ENCODE measurements around the gene GEMIN7. TPM values are rescaled to one million over a fixed set of nuclear protein-coding genes. Genes with fewer than 3 reads are reported as not detected.

The GEMIN7 gene
- total RNA-seq, 1 donor from 2014 or later = 3.1 TPM

DNA sequence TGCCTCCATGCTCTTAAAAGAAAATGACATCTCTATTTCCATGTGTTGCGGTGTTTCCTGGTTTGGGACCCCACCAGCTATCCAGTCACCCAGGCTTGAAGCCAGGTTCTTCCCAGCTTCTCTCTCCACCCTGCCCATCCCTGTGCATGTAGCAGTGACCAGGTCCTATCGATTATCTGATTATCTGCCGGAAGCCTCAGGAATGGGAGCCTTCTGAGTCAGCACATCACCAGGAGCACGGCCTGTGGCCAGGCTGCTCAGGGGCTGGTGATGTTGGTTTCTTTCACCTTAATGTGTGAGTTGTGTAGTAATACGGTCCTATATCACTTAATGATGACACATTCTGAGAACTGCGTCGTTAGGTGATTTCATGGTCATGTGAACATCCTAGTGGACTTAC, 47.6 kb downstream of the GEMIN7 start:
- no peak for DNase-seq (ENCODE audit: low spot score)

DNA sequence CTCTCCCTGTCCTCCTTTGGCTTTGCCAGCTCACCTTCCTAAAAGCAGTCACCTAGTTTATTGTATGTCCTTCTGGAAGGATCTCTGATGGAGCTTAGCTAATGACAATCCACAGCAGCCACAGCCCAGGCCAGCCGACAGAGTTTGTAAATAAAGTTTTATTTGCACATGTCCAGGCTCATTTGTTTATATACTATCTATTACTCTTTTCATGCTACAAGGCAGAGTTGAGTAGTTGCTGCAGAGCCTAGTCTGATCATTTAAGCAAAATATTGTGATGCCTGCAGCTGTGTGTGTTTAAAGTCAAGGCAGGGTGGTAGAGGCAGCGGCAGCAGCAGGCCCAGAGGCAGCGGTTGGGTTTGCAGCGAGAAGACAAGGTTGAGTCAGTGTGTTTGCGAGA, 49.1 kb downstream of the GEMIN7 start:
- DNase-seq (ENCODE audit: low spot score) = no peak

- no peak for DNase-seq (ENCODE audit: low spot score)
Observed at GRCh38 chr19:45128806-45129205, 49.7 kb downstream of the GEMIN7 start.

DNA sequence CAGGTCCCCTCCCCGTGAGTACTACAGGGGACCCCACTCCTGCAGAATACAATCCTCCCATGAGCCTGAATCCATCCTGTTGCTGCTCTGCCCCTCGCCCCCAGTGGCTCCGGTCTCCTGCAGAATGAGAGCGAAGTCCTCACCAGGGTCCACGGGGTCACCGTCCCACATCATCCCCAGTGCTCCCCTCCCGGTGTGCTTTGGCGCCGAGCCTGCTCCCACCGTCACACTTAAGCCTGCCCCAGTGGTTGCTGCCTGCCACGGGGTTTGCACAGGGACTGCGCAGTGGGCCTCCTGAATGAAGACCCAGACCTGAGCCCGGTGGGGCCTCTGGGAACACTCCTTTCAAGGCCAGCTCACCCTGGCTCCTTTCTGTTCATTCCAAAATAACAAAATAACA, 51.2 kb downstream of the GEMIN7 start:
- DNase-seq (ENCODE audit: low spot score) = no peak

DNA sequence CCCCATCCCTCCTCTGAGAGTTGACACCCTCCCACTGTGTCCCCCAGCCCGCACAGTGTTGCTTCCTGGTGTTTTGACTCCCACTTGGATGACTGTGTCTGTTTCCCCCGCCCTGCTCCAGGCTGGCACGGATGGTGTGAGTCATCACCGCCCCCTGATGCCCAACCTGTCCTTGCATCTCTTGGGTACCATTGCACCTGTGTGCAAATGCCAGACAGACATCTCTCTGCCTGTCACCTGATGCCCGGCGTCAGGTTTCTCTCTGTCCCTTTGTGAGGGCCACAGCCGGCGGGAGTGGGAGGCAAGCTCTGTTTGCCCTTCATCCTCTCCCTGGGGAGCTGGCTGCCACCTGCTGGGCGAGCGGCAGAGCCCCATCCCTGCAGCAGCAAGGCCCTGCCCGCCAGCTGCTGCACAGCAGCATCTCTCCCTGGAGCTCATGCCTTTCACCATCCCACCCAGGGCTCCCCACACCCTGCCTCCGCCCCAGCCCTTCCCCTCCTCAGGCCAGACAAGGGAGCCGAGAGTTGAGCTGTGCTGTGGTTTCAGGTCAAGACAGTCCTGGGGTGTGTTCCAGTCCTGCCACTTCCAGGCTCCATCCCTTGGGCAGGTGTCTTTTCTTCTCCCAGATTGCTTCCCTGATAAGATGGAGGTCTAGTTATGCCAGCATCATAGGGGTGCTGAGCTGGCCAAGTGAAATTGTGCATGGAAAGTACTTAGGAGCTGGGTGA, 52.0 kb downstream of the GEMIN7 start:
- no peak for DNase-seq (ENCODE audit: low spot score)

- DNase-seq (ENCODE audit: low spot score) = no peak
Observed at GRCh38 chr19:45133661-45134060, 54.6 kb downstream of the GEMIN7 start.

DNA sequence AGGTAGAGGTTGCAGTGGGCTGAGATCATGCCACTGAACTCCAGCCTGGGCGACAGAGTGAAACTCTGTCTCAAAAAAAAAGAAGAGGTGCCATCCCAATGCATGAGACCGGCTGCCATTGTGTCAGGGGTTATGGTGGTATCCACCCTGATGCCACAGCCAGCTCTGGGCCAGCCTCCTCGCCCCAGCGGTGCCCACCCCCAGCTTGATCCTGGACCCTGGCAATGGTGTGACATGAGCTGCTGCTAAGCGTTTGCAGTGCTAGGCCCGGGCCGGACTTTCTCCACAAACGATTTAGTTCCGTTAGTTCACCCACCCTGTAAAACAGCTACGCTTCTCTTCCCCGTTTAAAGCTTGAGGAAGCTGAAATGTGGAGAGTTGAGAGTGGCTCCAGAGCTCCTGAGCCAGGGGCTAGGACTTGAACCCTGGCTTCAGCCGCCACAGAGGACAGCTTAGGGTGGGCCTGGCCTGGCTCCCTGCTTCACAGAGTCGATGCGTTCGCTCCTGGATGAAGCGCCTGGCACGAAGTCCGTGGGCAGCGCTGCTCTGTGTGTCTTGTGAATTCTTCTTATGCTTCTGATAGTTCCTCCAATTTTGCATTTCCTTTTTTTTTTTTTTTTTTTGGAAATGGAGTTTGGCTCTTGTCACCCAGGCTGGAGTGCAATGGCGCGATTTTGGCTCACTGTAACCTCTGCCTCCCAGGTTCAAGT, 56.3 kb downstream of the GEMIN7 start:
- DNase-seq (ENCODE audit: low spot score) = no peak

- DNase-seq (ENCODE audit: low spot score) = no peak
Observed at GRCh38 chr19:45136507-45137178, 57.6 kb downstream of the GEMIN7 start.

- no peak for DNase-seq (ENCODE audit: low spot score)
Observed at GRCh38 chr19:45137179-45137761, 58.2 kb downstream of the GEMIN7 start.

GRCh38 chr19:45138303-45138751, 59.3 kb downstream of the GEMIN7 start:
- no peak for DNase-seq (ENCODE audit: low spot score)

DNA sequence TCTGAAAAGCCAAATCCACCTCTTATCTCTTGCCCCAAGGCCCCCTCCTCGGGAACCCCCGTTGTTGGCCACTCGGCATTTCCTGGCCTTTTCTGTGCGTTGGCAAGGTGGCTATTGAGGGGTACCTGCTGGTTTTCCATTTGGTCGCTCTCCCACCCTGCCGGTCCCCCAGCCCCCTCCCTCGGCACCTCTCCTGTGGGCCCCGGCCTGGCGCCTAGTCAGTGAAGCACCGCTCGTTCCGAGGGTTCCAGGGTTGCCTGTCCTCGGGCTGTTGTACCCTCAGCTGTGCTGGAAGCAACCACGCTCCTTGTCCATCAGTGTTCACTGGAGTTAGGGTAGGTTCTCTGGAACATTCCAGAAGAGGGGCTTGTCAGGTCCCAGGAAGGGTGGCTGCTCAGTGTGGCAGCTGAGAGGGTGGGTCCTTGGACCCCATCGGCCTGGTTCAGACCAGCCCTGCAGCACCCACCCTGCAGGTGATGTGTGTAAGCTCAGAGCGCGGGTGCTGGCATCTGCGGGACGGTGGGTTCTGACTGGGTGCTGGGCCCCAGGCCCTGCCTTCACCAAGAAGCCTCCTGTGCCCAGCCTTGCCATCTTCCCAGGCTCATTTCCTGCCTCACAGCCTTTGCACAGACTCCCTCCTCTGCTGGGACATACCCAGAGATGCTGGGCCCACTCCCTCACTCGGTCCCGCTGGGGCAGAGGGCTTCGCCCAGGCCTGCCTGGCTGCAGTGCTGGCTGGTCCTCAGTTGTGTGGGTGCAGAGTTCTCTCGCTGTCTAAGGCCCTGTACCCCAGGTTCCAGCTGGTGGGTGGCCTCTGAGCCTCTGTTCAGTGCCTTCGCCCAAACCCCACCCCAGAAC, 60.5 kb downstream of the GEMIN7 start:
- DNase-seq (ENCODE audit: low spot score) = no peak

DNA sequence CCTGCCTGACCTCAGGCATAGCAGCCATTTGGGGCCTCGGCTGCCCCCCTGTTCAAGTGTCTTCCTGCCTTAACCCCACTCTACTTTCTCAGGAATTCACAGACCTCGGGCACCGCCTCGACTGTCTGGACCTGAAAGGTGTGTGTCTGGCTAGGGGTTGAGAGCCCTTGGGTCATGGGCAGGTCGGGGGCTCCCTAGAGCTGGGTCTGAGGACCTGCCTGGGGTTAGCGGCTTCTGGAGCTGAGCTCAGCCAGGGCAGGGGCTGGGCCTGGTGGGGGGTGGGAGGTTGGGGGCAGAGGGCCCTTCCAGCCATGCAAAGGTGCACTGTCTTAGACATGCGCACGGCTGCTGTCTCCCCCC, 61.1 kb downstream of the GEMIN7 start:
- DNase-seq (ENCODE audit: low spot score) = no peak

DNA sequence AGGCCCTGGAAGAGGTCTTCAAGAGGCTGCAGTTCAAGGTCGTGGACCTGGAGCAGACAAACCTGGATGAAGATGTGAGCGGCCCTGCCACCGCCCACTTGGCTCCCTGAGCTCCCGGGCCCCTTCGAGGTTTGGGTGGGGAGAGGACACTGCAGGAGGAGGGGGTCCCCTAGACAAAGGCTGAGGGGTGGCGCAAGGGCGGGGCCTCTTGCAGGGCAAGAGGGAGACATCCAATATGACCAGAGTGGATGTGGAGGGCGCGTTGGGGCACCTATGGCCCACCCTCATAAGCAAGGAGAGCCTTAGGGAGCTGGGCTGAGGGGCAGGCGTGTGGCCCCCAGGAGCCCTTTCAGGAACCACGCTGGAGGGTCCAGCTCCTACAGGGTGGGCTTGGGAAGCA, 61.5 kb downstream of the GEMIN7 start:
- DNase-seq (ENCODE audit: low spot score) = no peak

Other genes starting within 250 kb of the GEMIN7 start
- 52.0 TPM for gene NECTIN2, start 233.0 kb upstream of the GEMIN7 start, total RNA-seq (ENCODE audit: insufficient read depth, low replicate concordance)
- 14.9 TPM for gene TOMM40, start 188.0 kb upstream of the GEMIN7 start, total RNA-seq (ENCODE audit: insufficient read depth, low replicate concordance)
- gene APOE, start 173.5 kb upstream of the GEMIN7 start, total RNA-seq (ENCODE audit: insufficient read depth, low replicate concordance) = 53.4 TPM
- not detected for gene APOC1, start 164.7 kb upstream of the GEMIN7 start, total RNA-seq (ENCODE audit: insufficient read depth, low replicate concordance)
- gene APOC4, start 137.0 kb upstream of the GEMIN7 start, total RNA-seq (ENCODE audit: insufficient read depth, low replicate concordance) = not detected
- gene APOC2, start 133.2 kb upstream of the GEMIN7 start, total RNA-seq (ENCODE audit: insufficient read depth, low replicate concordance) = not detected
- gene CLPTM1, start 123.9 kb upstream of the GEMIN7 start, total RNA-seq (ENCODE audit: insufficient read depth, low replicate concordance) = 34.4 TPM
- gene RELB, start 77.8 kb upstream of the GEMIN7 start, total RNA-seq (ENCODE audit: insufficient read depth, low replicate concordance) = 4.8 TPM
- 12.0 TPM for gene CLASRP, start 40.2 kb upstream of the GEMIN7 start, total RNA-seq (ENCODE audit: insufficient read depth, low replicate concordance)
- not detected for gene ZNF296, start 2.8 kb upstream of the GEMIN7 start, total RNA-seq (ENCODE audit: insufficient read depth, low replicate concordance)
- 40.2 TPM for gene PPP1R37, start 13.9 kb downstream of the GEMIN7 start, total RNA-seq (ENCODE audit: insufficient read depth, low replicate concordance)
- gene NKPD1, start 81.7 kb downstream of the GEMIN7 start, total RNA-seq (ENCODE audit: insufficient read depth, low replicate concordance) = 0.48 TPM
- 12.5 TPM for gene TRAPPC6A, start 99.0 kb downstream of the GEMIN7 start, total RNA-seq (ENCODE audit: insufficient read depth, low replicate concordance)
- 0.72 TPM for gene BLOC1S3, start 99.5 kb downstream of the GEMIN7 start, total RNA-seq (ENCODE audit: insufficient read depth, low replicate concordance)
- not detected for gene EXOC3L2, start 166.1 kb downstream of the GEMIN7 start, total RNA-seq (ENCODE audit: insufficient read depth, low replicate concordance)
- 11.3 TPM for gene MARK4, start 172.0 kb downstream of the GEMIN7 start, total RNA-seq (ENCODE audit: insufficient read depth, low replicate concordance)
- gene CKM, start 243.6 kb downstream of the GEMIN7 start, total RNA-seq (ENCODE audit: insufficient read depth, low replicate concordance) = not detected

All from umbilical cord (tissue), 2 donors.